ENCODE measurements around the gene PRKCZ.

GRCh38 chr1:2229911-2230731, 179.9 kb downstream of the PRKCZ start:
- TF ChIP-seq, protein P1, sequence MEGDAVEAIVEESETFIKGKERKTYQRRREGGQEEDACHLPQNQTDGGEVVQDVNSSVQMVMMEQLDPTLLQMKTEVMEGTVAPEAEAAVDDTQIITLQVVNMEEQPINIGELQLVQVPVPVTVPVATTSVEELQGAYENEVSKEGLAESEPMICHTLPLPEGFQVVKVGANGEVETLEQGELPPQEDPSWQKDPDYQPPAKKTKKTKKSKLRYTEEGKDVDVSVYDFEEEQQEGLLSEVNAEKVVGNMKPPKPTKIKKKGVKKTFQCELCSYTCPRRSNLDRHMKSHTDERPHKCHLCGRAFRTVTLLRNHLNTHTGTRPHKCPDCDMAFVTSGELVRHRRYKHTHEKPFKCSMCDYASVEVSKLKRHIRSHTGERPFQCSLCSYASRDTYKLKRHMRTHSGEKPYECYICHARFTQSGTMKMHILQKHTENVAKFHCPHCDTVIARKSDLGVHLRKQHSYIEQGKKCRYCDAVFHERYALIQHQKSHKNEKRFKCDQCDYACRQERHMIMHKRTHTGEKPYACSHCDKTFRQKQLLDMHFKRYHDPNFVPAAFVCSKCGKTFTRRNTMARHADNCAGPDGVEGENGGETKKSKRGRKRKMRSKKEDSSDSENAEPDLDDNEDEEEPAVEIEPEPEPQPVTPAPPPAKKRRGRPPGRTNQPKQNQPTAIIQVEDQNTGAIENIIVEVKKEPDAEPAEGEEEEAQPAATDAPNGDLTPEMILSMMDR (conservative IDR thresholded peaks at IDR 0.05; ENCODE audit: low read length), result no peak
- TF ChIP-seq EZH2phosphoT487 (IDR thresholded peaks at IDR 0.05; ENCODE audit: borderline replicate concordance, low read depth, low read length), result no peak
